Measurements from ENCODE around the gene IGFBPL1. TPM values are rescaled to one million over a fixed set of nuclear protein-coding genes. Genes with fewer than 3 reads are reported as not detected.

Gene IGFBPL1
- total RNA-seq, 1 experiment from 2014 or later = 13.7 TPM

DNA sequence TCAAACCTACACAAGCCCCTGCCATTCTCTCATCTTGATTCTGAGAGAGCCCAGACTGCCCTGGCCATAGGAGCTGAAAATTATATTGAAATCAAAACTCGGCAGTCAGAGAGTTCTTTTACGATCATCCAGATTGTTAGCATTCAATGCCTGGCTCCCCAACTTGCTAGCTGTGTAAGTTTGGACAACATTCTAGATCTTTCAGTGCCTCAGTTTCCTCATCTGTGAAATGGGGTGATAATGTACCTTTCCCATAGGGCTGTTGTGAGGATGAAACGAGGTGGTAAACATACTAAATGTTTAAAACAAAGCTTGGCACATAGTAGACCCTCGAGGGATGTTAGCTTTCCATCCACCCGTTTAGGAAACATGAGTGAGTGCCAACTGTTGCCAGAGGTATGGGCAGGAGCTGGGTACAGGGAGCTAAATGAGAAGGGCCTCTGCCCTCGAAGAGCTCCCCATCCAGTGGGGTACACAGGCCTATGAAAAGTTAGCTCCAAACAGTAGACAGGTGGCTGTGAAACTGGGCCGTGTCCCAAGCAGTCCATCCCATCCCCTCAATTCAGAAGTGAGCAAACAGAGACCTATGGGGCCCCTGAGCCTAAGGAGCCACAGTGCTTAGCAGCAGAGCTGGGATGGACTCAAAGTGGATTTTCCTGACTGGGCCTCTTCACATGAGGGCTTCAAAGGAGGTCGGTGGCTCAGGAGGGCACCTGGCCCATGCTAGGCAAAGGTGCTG lies 17.3 kb upstream of the IGFBPL1 start:
- Histone ChIP-seq H3K4me1 (ENCODE audit: control insufficient read depth, insufficient read depth, low read length) (no peaks in the 10 kb centered on the region), H3K36me3 (ENCODE audit: control insufficient read depth, insufficient read depth, low read length) (no peaks in the 10 kb centered on the region), H3K4me3 (ENCODE audit: low read depth in 2 of 2, low read length in 2 of 2) (no peak overlapping the region), H3K27ac (ENCODE audit: low read length) (no peak overlapping the region), H3K9me3 (ENCODE audit: control insufficient read depth, insufficient read depth, low read depth, low read length) (no peaks in the 10 kb centered on the region), H3K27me3 (ENCODE audit: control insufficient read depth, insufficient read depth, low read length) (no peaks in the 10 kb centered on the region)
- intact Hi-C loops (cut with micrococcal nuclease; ENCODE audit: unreplicated experiment) = no loop called here
- ATAC-seq (no peak), DNase-seq (ENCODE audit: low read depth, low spot score) (no peak)
- in situ Hi-C loops (cut with HindIII; ENCODE audit: low pct_unique_long_range_greater_than_20kb, low sequenced_read_pairs) = no loop called here
- BruUV-seq (replicated peaks) = no TSS peak
- no peak for TF ChIP-seq POLR2AphosphoS5 (IDR thresholded peaks at IDR 0.05; ENCODE audit: low read depth, low read length)
- no peak for TF ChIP-seq TCF7L2 (IDR thresholded peaks at IDR 0.05; ENCODE audit: low read depth, low read length)
- no peak for TF ChIP-seq SIN3A (IDR thresholded peaks at IDR 0.05; ENCODE audit: borderline replicate concordance, insufficient read depth, low read depth, low read length)
- TF ChIP-seq, protein P1, sequence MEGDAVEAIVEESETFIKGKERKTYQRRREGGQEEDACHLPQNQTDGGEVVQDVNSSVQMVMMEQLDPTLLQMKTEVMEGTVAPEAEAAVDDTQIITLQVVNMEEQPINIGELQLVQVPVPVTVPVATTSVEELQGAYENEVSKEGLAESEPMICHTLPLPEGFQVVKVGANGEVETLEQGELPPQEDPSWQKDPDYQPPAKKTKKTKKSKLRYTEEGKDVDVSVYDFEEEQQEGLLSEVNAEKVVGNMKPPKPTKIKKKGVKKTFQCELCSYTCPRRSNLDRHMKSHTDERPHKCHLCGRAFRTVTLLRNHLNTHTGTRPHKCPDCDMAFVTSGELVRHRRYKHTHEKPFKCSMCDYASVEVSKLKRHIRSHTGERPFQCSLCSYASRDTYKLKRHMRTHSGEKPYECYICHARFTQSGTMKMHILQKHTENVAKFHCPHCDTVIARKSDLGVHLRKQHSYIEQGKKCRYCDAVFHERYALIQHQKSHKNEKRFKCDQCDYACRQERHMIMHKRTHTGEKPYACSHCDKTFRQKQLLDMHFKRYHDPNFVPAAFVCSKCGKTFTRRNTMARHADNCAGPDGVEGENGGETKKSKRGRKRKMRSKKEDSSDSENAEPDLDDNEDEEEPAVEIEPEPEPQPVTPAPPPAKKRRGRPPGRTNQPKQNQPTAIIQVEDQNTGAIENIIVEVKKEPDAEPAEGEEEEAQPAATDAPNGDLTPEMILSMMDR (IDR thresholded peaks at IDR 0.05) = no peak
- TF ChIP-seq, protein P2, sequence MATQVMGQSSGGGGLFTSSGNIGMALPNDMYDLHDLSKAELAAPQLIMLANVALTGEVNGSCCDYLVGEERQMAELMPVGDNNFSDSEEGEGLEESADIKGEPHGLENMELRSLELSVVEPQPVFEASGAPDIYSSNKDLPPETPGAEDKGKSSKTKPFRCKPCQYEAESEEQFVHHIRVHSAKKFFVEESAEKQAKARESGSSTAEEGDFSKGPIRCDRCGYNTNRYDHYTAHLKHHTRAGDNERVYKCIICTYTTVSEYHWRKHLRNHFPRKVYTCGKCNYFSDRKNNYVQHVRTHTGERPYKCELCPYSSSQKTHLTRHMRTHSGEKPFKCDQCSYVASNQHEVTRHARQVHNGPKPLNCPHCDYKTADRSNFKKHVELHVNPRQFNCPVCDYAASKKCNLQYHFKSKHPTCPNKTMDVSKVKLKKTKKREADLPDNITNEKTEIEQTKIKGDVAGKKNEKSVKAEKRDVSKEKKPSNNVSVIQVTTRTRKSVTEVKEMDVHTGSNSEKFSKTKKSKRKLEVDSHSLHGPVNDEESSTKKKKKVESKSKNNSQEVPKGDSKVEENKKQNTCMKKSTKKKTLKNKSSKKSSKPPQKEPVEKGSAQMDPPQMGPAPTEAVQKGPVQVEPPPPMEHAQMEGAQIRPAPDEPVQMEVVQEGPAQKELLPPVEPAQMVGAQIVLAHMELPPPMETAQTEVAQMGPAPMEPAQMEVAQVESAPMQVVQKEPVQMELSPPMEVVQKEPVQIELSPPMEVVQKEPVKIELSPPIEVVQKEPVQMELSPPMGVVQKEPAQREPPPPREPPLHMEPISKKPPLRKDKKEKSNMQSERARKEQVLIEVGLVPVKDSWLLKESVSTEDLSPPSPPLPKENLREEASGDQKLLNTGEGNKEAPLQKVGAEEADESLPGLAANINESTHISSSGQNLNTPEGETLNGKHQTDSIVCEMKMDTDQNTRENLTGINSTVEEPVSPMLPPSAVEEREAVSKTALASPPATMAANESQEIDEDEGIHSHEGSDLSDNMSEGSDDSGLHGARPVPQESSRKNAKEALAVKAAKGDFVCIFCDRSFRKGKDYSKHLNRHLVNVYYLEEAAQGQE (IDR thresholded peaks at IDR 0.05; ENCODE audit: insufficient read depth in 1 of 2, low read depth in 2 of 2, low read length in 1 of 2) = no peak
- CTCF ChIA-PET = no interaction called here
- POLR2A ChIA-PET = no interaction called here

DNA sequence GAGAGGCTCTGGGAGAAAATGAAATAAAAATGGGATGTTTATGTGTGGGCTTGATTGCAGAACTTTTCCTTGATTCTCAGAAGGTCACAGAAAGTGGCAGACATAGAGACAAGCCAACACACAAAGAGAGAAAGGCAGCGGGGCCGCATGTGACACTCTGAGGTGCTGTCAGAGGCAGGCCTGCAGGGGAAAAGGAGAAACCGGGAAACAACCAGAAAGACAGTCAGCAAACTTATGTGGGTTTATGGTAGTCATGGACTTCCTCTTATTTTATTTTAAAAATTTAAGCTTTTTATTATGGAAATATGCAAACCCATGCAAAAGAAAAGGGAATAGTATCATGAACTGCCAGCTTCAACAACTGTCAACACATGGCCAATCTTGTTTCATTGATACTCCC lies 16.3 kb upstream of the IGFBPL1 start:
- POLR2A ChIA-PET = no interaction called here
- TF ChIP-seq POLR2AphosphoS5 (IDR thresholded peaks at IDR 0.05; ENCODE audit: low read depth, low read length) (no peak), TCF7L2 (IDR thresholded peaks at IDR 0.05; ENCODE audit: low read depth, low read length) (no peak), SIN3A (IDR thresholded peaks at IDR 0.05; ENCODE audit: borderline replicate concordance, insufficient read depth, low read depth, low read length) (no peak)
- TF ChIP-seq, protein P2 (IDR thresholded peaks at IDR 0.05; ENCODE audit: insufficient read depth in 1 of 2, low read depth in 2 of 2, low read length in 1 of 2) = no peak
- TF ChIP-seq, protein P1 (IDR thresholded peaks at IDR 0.05) = no peak
- ATAC-seq (no peak), DNase-seq (ENCODE audit: low read depth, low spot score) (no peak)
- H3K9me3 ChIP-seq (ENCODE audit: control insufficient read depth, insufficient read depth, low read depth, low read length) = no peaks in the 10 kb centered on the region
- in situ Hi-C loops (cut with HindIII; ENCODE audit: low pct_unique_long_range_greater_than_20kb, low sequenced_read_pairs) = no loop called here
- H3K36me3 ChIP-seq (ENCODE audit: control insufficient read depth, insufficient read depth, low read length) = no peaks in the 10 kb centered on the region
- H3K27ac ChIP-seq (ENCODE audit: low read length) = no peak overlapping the region
- no peaks in the 10 kb centered on the region for H3K27me3 ChIP-seq (ENCODE audit: control insufficient read depth, insufficient read depth, low read length)
- CTCF ChIA-PET = no interaction called here
- H3K4me1 ChIP-seq (ENCODE audit: control insufficient read depth, insufficient read depth, low read length) = no peaks in the 10 kb centered on the region
- BruUV-seq (replicated peaks) = no TSS peak
- intact Hi-C loops (cut with micrococcal nuclease; ENCODE audit: unreplicated experiment) = no loop called here
- no peak overlapping the region for H3K4me3 ChIP-seq (ENCODE audit: low read depth in 2 of 2, low read length in 2 of 2)

Data from Panc1 (cell line).